ENCODE data around the gene IPO13. TPM values are rescaled to one million over a fixed set of nuclear protein-coding genes. Genes with fewer than 3 reads are reported as not detected.

Gene IPO13
- total RNA-seq, 8 experiments from 2014 or later: 21.1 to 30.4 (median 26.7) TPM

GRCh38 chr1:43991476-43992231 lies 44.9 kb downstream of the IPO13 start, which contains the start of gene CCDC24:
TSS of gene CCDC24 (plus strand) at chr1:43991599. CDS start at chr1:43991879, 280 bp downstream.
- peak within 1 kb of the TSS in 1 of 2 donors; percentile 51 for H3K27ac ChIP-seq
- 0% methylated on average over 3 to 7 of the region's 66 CpGs; no CpG with 5 or more reads in 7 of the 10 experiments for WGBS, 10 experiments
- peak within 1 kb of the TSS; percentile 43 to 52 (median 44) for H3K4me3 ChIP-seq
- H3K4me1 ChIP-seq (replicated peaks in 1 of 2): peaks cover 11 to 22% of the 10 kb centered on the region in 2 donors
- in situ Hi-C loops (cut with MboI; ENCODE audit: low pct_unique_long_range_greater_than_20kb in 2 of 9, low sequenced_read_pairs in 9 of 9, unreplicated experiment in 9 of 9): no loop called here
- ATAC-seq (replicated peaks in 6 of 8): peak; percentile 71 to 85 (median 82)

GRCh38 chr1:43992232-43992995 lies 45.7 kb downstream of the IPO13 start:
- H3K4me3 ChIP-seq: peak overlapping the region; percentile 43 to 52 (median 44)
- peaks cover 19 to 30% of the 10 kb centered on the region in 2 donors for H3K4me1 ChIP-seq (replicated peaks in 1 of 2)
- peak overlapping the region in 1 of 2 donors; percentile 51 for H3K27ac ChIP-seq
- in situ Hi-C loops (cut with MboI; ENCODE audit: low pct_unique_long_range_greater_than_20kb in 2 of 9, low sequenced_read_pairs in 9 of 9, unreplicated experiment in 9 of 9): no loop called here
- no peak for ATAC-seq (replicated peaks in 6 of 8)
- 29 to 100% (median 100%) methylated on average over 1 to 8 of the region's 11 CpGs; no CpG with 5 or more reads in 3 of the 10 experiments for WGBS, 10 experiments

GRCh38 chr1:43993206-43993914 lies 46.6 kb downstream of the IPO13 start:
- 87 to 100% (median 93%) methylated on average over 1 to 9 of the region's 9 CpGs for WGBS, 10 experiments
- ATAC-seq (replicated peaks in 6 of 8): no peak
- no peak overlapping the region for H3K27ac ChIP-seq
- no peak overlapping the region for H3K4me3 ChIP-seq
- in situ Hi-C loops (cut with MboI; ENCODE audit: low pct_unique_long_range_greater_than_20kb in 2 of 9, low sequenced_read_pairs in 9 of 9, unreplicated experiment in 9 of 9): no loop called here
- peaks cover 25 to 30% of the 10 kb centered on the region in 2 donors for H3K4me1 ChIP-seq (replicated peaks in 1 of 2)

GRCh38 chr1:43994071-43994470 lies 47.3 kb downstream of the IPO13 start:
- in situ Hi-C loops (cut with MboI; ENCODE audit: low pct_unique_long_range_greater_than_20kb in 2 of 9, low sequenced_read_pairs in 9 of 9, unreplicated experiment in 9 of 9): no loop called here
- Histone ChIP-seq H3K4me3 (no peak overlapping the region), H3K27ac (no peak overlapping the region), H3K4me1 (replicated peaks in 1 of 2) (peaks cover 25 to 30% of the 10 kb centered on the region in 2 donors)
- ATAC-seq (replicated peaks in 6 of 8): no peak
- WGBS, 10 experiments: 0 to 96% (median 87%) methylated on average over 1 to 6 of the region's 7 CpGs; no CpG with 5 or more reads in 2 of the 10 experiments

GRCh38 chr1:43994794-43995790 lies 48.3 kb downstream of the IPO13 start:
- WGBS, 10 experiments: 66 to 100% (median 80%) methylated on average over 1 to 11 of the region's 15 CpGs; no CpG with 5 or more reads in 3 of the 10 experiments
- H3K4me1 ChIP-seq (replicated peaks in 1 of 2): peaks cover 25 to 30% of the 10 kb centered on the region in 2 donors
- H3K4me3 ChIP-seq: no peak overlapping the region
- ATAC-seq (replicated peaks in 6 of 8): peak in 3 of 8 experiments; percentile 43 to 60 (median 58)
- no peak overlapping the region for H3K27ac ChIP-seq
- in situ Hi-C loops (cut with MboI; ENCODE audit: low pct_unique_long_range_greater_than_20kb in 2 of 9, low sequenced_read_pairs in 9 of 9, unreplicated experiment in 9 of 9): no loop called here

- in situ Hi-C loops (cut with MboI; ENCODE audit: low pct_unique_long_range_greater_than_20kb in 2 of 9, low sequenced_read_pairs in 9 of 9, unreplicated experiment in 9 of 9): no loop called here
- Histone ChIP-seq H3K4me3 (no peak overlapping the region), H3K4me1 (replicated peaks in 1 of 2) (peaks cover 24 to 25% of the 10 kb centered on the region in 2 donors), H3K27ac (peak overlapping the region; percentile 5 to 58)
- 30 to 100% (median 67%) methylated on average over 2 to 5 of the region's 21 CpGs; no CpG with 5 or more reads in 5 of the 10 experiments for WGBS, 10 experiments
- ATAC-seq (replicated peaks in 6 of 8): no peak
These were observed 49.4 kb downstream of the IPO13 start for GRCh38 chr1:43995984-43996732.

- Histone ChIP-seq H3K4me1 (replicated peaks in 1 of 2) (peaks cover 24 to 25% of the 10 kb centered on the region in 2 donors), H3K4me3 (no peak overlapping the region), H3K27ac (peak overlapping the region; percentile 5 to 58)
- WGBS, 10 experiments: 80 to 91% (median 90%) methylated on average over 1 to 3 of the region's 6 CpGs; no CpG with 5 or more reads in 7 of the 10 experiments
- in situ Hi-C loops (cut with MboI; ENCODE audit: low pct_unique_long_range_greater_than_20kb in 2 of 9, low sequenced_read_pairs in 9 of 9, unreplicated experiment in 9 of 9): no loop called here
- no peak for ATAC-seq (replicated peaks in 6 of 8)
These were observed 50.0 kb downstream of the IPO13 start for GRCh38 chr1:43996733-43997115.

- peak overlapping the region; percentile 5 to 58 for H3K27ac ChIP-seq
- ATAC-seq (replicated peaks in 6 of 8): peak in 4 of 8 experiments; percentile 6 to 13 (median 7)
- H3K4me3 ChIP-seq: no peak overlapping the region
- H3K4me1 ChIP-seq (replicated peaks in 1 of 2): peaks cover 17 to 21% of the 10 kb centered on the region in 2 donors
- WGBS, 10 experiments: 49 to 100% (median 100%) methylated on average over 1 to 3 of the region's 22 CpGs; no CpG with 5 or more reads in 7 of the 10 experiments
- in situ Hi-C loops (cut with MboI; ENCODE audit: low pct_unique_long_range_greater_than_20kb in 2 of 9, low sequenced_read_pairs in 9 of 9, unreplicated experiment in 9 of 9): no loop called here
These were observed 50.7 kb downstream of the IPO13 start for GRCh38 chr1:43997295-43997999.

- 40 to 94% (median 91%) methylated on average over 1 to 9 of the region's 11 CpGs; no CpG with 5 or more reads in 5 of the 10 experiments for WGBS, 10 experiments
- Histone ChIP-seq H3K4me3 (no peak overlapping the region), H3K27ac (peak overlapping the region in 1 of 2 donors; percentile 5), H3K4me1 (replicated peaks in 1 of 2) (peaks cover 16 to 21% of the 10 kb centered on the region in 2 donors)
- in situ Hi-C loops (cut with MboI; ENCODE audit: low pct_unique_long_range_greater_than_20kb in 2 of 9, low sequenced_read_pairs in 9 of 9, unreplicated experiment in 9 of 9): no loop called here
- ATAC-seq (replicated peaks in 6 of 8): no peak
These were observed 51.2 kb downstream of the IPO13 start for GRCh38 chr1:43998000-43998378.

- H3K27ac ChIP-seq: no peak overlapping the region
- WGBS, 10 experiments: 80 to 100% (median 87%) methylated on average over 2 to 7 of the region's 8 CpGs; no CpG with 5 or more reads in 6 of the 10 experiments
- peaks cover 16 to 21% of the 10 kb centered on the region in 2 donors for H3K4me1 ChIP-seq (replicated peaks in 1 of 2)
These were observed 52.7 kb downstream of the IPO13 start for GRCh38 chr1:43999455-43999854.

More at GRCh38 chr1:43999455-43999854, 52.7 kb downstream of the IPO13 start:
- in situ Hi-C loops (cut with MboI; ENCODE audit: low pct_unique_long_range_greater_than_20kb in 2 of 9, low sequenced_read_pairs in 9 of 9, unreplicated experiment in 9 of 9): no loop called here
- ATAC-seq (replicated peaks in 6 of 8): no peak
- H3K4me3 ChIP-seq: no peak overlapping the region

Measured in motor neuron (in vitro differentiated cells).